Measurements from ENCODE around the gene HADH.

HADH gene

GRCh38 chr4:108048997-108049396 lies 59.3 kb downstream of the HADH start:
- no peaks in the 10 kb centered on the region for H3K4me1 ChIP-seq (ENCODE audit: control insufficient read depth, insufficient read depth, low read length)
- CTCF ChIA-PET: no interaction called here
- no peak overlapping the region for H3K4me3 ChIP-seq (ENCODE audit: low read depth, low read length)
- POLR2A ChIA-PET: no interaction called here
- H3K27ac ChIP-seq (ENCODE audit: extremely low read depth, low read depth, low read length): no peak overlapping the region
- H3K36me3 ChIP-seq (ENCODE audit: control insufficient read depth in 2 of 2, insufficient read depth in 1 of 2, low read length in 2 of 2): peaks cover 0 to 30% of the 10 kb centered on the region in 2 experiments; a peak in 1 of 3 replicates
- H3K9me3 ChIP-seq (ENCODE audit: control insufficient read depth, insufficient read depth, low read depth, low read length): no peaks in the 10 kb centered on the region
- TF ChIP-seq ZNF449 (tag by site-specific recombination; IDR thresholded peaks at IDR 0.05) (no peak), ZNF112 (tag by site-specific recombination; IDR thresholded peaks at IDR 0.05) (no peak), ZNF292 (tag by site-specific recombination; IDR thresholded peaks at IDR 0.05; ENCODE audit: borderline replicate concordance, low read depth) (no peak), ZNF645 (tag by site-specific recombination; IDR thresholded peaks at IDR 0.05) (no peak), ZNF362 (tag by site-specific recombination; IDR thresholded peaks at IDR 0.05) (no peak), ZXDB (tag by site-specific recombination; IDR thresholded peaks at IDR 0.05) (no peak), ZNF510 (tag by site-specific recombination; IDR thresholded peaks at IDR 0.05; ENCODE audit: insufficient replicate concordance) (no peak), ZBTB8A (tag by site-specific recombination; IDR thresholded peaks at IDR 0.05) (no peak), HOXA7 (CRISPR knock-in tag; IDR thresholded peaks at IDR 0.05; ENCODE audit: borderline replicate concordance) (no peak), ZNF398 (tag by site-specific recombination; IDR thresholded peaks at IDR 0.05) (no peak), ZNF639 (tag by site-specific recombination; IDR thresholded peaks at IDR 0.05) (no peak), ZNF626 (tag by site-specific recombination; IDR thresholded peaks at IDR 0.05) (no peak), ZNF146 (tag by site-specific recombination; IDR thresholded peaks at IDR 0.05) (no peak), ZNF140 (tag by site-specific recombination; IDR thresholded peaks at IDR 0.05) (no peak), ZNF692 (tag by site-specific recombination; IDR thresholded peaks at IDR 0.05) (no peak), ZSCAN5A (tag by site-specific recombination; IDR thresholded peaks at IDR 0.05) (no peak), ZNF350 (tag by site-specific recombination; IDR thresholded peaks at IDR 0.05) (no peak), KLF10 (tag by site-specific recombination; IDR thresholded peaks at IDR 0.05) (no peak), ZFP3 (tag by site-specific recombination; IDR thresholded peaks at IDR 0.05; ENCODE audit: low read depth) (no peak), ZNF623 (tag by site-specific recombination; IDR thresholded peaks at IDR 0.05) (no peak)
